ENCODE results near the gene DYNC2LI1.

DYNC2LI1 gene

GRCh38 chr2:43846140-43846793, 72.4 kb downstream of the DYNC2LI1 start:
- DNase-seq (ENCODE audit: low spot score): no peak

GRCh38 chr2:43848214-43848613, 74.4 kb downstream of the DYNC2LI1 start:
- no peak for DNase-seq (ENCODE audit: low spot score)

- DNase-seq (ENCODE audit: low spot score): no peak
These were observed 77.5 kb downstream of the DYNC2LI1 start for GRCh38 chr2:43851011-43851980.

GRCh38 chr2:43852196-43852730, 78.4 kb downstream of the DYNC2LI1 start:
- no peak for DNase-seq (ENCODE audit: low spot score)

- no peak for DNase-seq (ENCODE audit: low spot score)
These were observed 79.6 kb downstream of the DYNC2LI1 start for GRCh38 chr2:43853141-43854081.

GRCh38 chr2:43854671-43855070, 80.8 kb downstream of the DYNC2LI1 start:
- peak; percentile 5 for DNase-seq (ENCODE audit: low spot score)

GRCh38 chr2:43855292-43855691, 81.5 kb downstream of the DYNC2LI1 start:
- no peak for DNase-seq (ENCODE audit: low spot score)
